Stimulated activated naive CD4-positive, alpha-beta T cell treated with Interleukin-2 at 50 U/mL for 16 hours (primary cell): Measurements from ENCODE around the gene TRH.

Experiments
- DNase-seq: peaks from one replicate; lab custom pipeline; 2025; lab: John Stamatoyannopoulos, UW

The TRH gene

GRCh38 chr3:129974564-129974832 is at the start of gene TRH:
Gene TRH (plus strand): TSS chr3:129974720. CDS start chr3:129975817, 1,097 bp downstream.
- no peak for DNase-seq

GRCh38 chr3:129927072-129927471 is 47.4 kb upstream of the TRH start:
- no peak for DNase-seq

GRCh38 chr3:129929383-129929782 is 45.1 kb upstream of the TRH start:
- DNase-seq, result no peak

GRCh38 chr3:129933471-129933870 is 41.0 kb upstream of the TRH start:
- DNase-seq, result no peak

GRCh38 chr3:129934234-129935123 is 40.0 kb upstream of the TRH start:
- no peak for DNase-seq

GRCh38 chr3:129936757-129937156 is 37.8 kb upstream of the TRH start:
- DNase-seq, result no peak

- DNase-seq, result no peak
Observed at GRCh38 chr3:129937717-129938116, 36.8 kb upstream of the TRH start.

GRCh38 chr3:129938140-129938930 is 36.2 kb upstream of the TRH start:
- no peak for DNase-seq

- no peak for DNase-seq
Observed at GRCh38 chr3:129940086-129940485, 34.4 kb upstream of the TRH start.

GRCh38 chr3:129942296-129942695 is 32.2 kb upstream of the TRH start:
- no peak for DNase-seq

- no peak for DNase-seq
Observed at GRCh38 chr3:129943020-129943419, 31.5 kb upstream of the TRH start.

GRCh38 chr3:129944709-129945108 is 29.8 kb upstream of the TRH start:
- no peak for DNase-seq

GRCh38 chr3:129947538-129948240 is 26.8 kb upstream of the TRH start:
- no peak for DNase-seq

- DNase-seq, result no peak
Observed at GRCh38 chr3:129950318-129951046, 24.0 kb upstream of the TRH start.

- DNase-seq, result no peak
Observed at GRCh38 chr3:129952556-129953355, 21.8 kb upstream of the TRH start.

GRCh38 chr3:129953621-129954020 is 20.9 kb upstream of the TRH start:
- DNase-seq, result no peak

- no peak for DNase-seq
Observed at GRCh38 chr3:129954514-129954913, 20.0 kb upstream of the TRH start.

GRCh38 chr3:129956936-129957335 is 17.6 kb upstream of the TRH start:
- no peak for DNase-seq

GRCh38 chr3:129958755-129959154 is 15.8 kb upstream of the TRH start:
- DNase-seq, result no peak

- DNase-seq, result no peak
Observed at GRCh38 chr3:129961141-129961541, 13.4 kb upstream of the TRH start.

- DNase-seq, result no peak
Observed at GRCh38 chr3:129962600-129962999, 11.9 kb upstream of the TRH start.
